HEK293 (cell line): ENCODE data around the gene DIRAS1.
A peak's percentile ranks its signal among the peaks of the same experiment; 100 is the strongest.

Source experiments
- CTCF ChIA-PET: fragments of 350-600 bp; formaldehyde crosslinking; extraction: SDS; loops from one replicate; lab custom pipeline; 2021; ENCODE audit warnings: antibody characterized with exemption; lab: Yijun Ruan, JAX
- POLR2A ChIA-PET: fragments of 300-600 bp; formaldehyde crosslinking; extraction: SDS; loops from one replicate; lab custom pipeline; 2020; ENCODE audit warnings: antibody characterized with exemption, inconsistent platforms; lab: Yijun Ruan, JAX
- H3K27ac ChIP-seq: fragments of 200-500 bp; sonication (Bioruptor generic); 2 replicates; pipeline ENCODE4 v1.5.1; 2014; ENCODE audit warnings: low read depth, low read length, control low read depth, inconsistent platforms; ENCODE audit errors: extremely low read depth
- H3K36me3 ChIP-seq, 2 experiments: fragments of 200-500 bp in 1 of 2; sonication (Bioruptor generic) in 1 of 2; 1 replicate in 1 of 2; 2 replicates in 1 of 2; pipeline ENCODE4 v1.5.1; 2014 to 2017; ENCODE audit warnings: inconsistent platforms in 2 of 2, low read length in 2 of 2; ENCODE audit not compliant: control insufficient read depth in 2 of 2, insufficient read depth in 1 of 2
- H3K4me1 ChIP-seq: fragments of 200-500 bp; sonication (Bioruptor generic); 2 replicates; pipeline ENCODE4 v1.5.1; 2014; ENCODE audit warnings: mild to moderate bottlenecking, low read length, inconsistent platforms; ENCODE audit not compliant: control insufficient read depth, insufficient read depth
- H3K4me3 ChIP-seq: 2 replicates; pipeline ENCODE4 v1.5.1; 2011; ENCODE audit warnings: low read depth, mild to moderate bottlenecking, control low read depth, low read length, moderate library complexity
- H3K9me3 ChIP-seq: fragments of 200-500 bp; sonication (Bioruptor generic); 2 replicates; pipeline ENCODE4 v1.5.1; 2014; ENCODE audit warnings: low read depth, low read length, inconsistent platforms; ENCODE audit not compliant: control insufficient read depth, insufficient read depth
- EGR2 ChIP-seq: fragments of 450-650 bp; formaldehyde crosslinking; IDR thresholded peaks from 2 replicates; pipeline ENCODE4 v1.5.1; 2016; ENCODE audit warnings: low read depth, missing biosample characterization, missing genetic modification characterization
- GLIS2 ChIP-seq: fragments of 450-650 bp; formaldehyde crosslinking; IDR thresholded peaks from 2 replicates; pipeline ENCODE4 v1.5.1; 2016; ENCODE audit warnings: missing biosample characterization, missing genetic modification characterization
- KLF1 ChIP-seq: fragments of 450-650 bp; formaldehyde crosslinking; IDR thresholded peaks from 2 replicates; pipeline ENCODE4 v1.5.1; 2016; ENCODE audit warnings: missing biosample characterization, missing genetic modification characterization
- KLF7 ChIP-seq: fragments of 450-650 bp; formaldehyde crosslinking; IDR thresholded peaks from 2 replicates; pipeline ENCODE4 v1.5.1; 2016; ENCODE audit warnings: missing biosample characterization, missing genetic modification characterization, borderline replicate concordance
- KLF8 ChIP-seq: fragments of 450-650 bp; formaldehyde crosslinking; IDR thresholded peaks from 2 replicates; pipeline ENCODE4 v1.5.1; 2016; ENCODE audit warnings: missing biosample characterization, missing genetic modification characterization
- SALL2 ChIP-seq: fragments of 450-650 bp; formaldehyde crosslinking; IDR thresholded peaks from 2 replicates; pipeline ENCODE4 v1.5.0; 2017; ENCODE audit warnings: missing biosample characterization, mild to moderate bottlenecking, missing genetic modification characterization, borderline replicate concordance
- SCRT1 ChIP-seq: fragments of 450-650 bp; formaldehyde crosslinking; IDR thresholded peaks from 2 replicates; pipeline ENCODE4 v1.5.1; 2016; ENCODE audit warnings: missing biosample characterization, missing genetic modification characterization, borderline replicate concordance
- SP2 ChIP-seq: fragments of 450-650 bp; formaldehyde crosslinking; IDR thresholded peaks from 2 replicates; pipeline ENCODE4 v1.5.1; 2016; ENCODE audit warnings: missing biosample characterization, missing genetic modification characterization
- TCF7L2 ChIP-seq: IDR thresholded peaks from 2 replicates; pipeline ENCODE4 v1.6.1; 2011; ENCODE audit warnings: low read depth, mild to moderate bottlenecking, inconsistent platforms, low read length, moderate library complexity, borderline replicate concordance
- ZBTB48 ChIP-seq: fragments of 450-650 bp; formaldehyde crosslinking; IDR thresholded peaks from 2 replicates; pipeline ENCODE4 v1.5.1; 2016; ENCODE audit warnings: missing biosample characterization, missing genetic modification characterization
- ZBTB7A ChIP-seq: fragments of 450-650 bp; formaldehyde crosslinking; IDR thresholded peaks from 2 replicates; pipeline ENCODE4 v1.5.1; 2016; ENCODE audit warnings: low read depth, missing biosample characterization, missing genetic modification characterization
- ZNF169 ChIP-seq: fragments of 450-650 bp; formaldehyde crosslinking; IDR thresholded peaks from 2 replicates; pipeline ENCODE4 v1.5.1; 2016; ENCODE audit warnings: missing biosample characterization, missing genetic modification characterization
- ZNF175 ChIP-seq: fragments of 450-650 bp; formaldehyde crosslinking; IDR thresholded peaks from 2 replicates; pipeline ENCODE4 v1.5.1; 2016; ENCODE audit warnings: missing biosample characterization, missing genetic modification characterization
- ZNF184 ChIP-seq: fragments of 450-650 bp; IDR thresholded peaks from 2 replicates; pipeline ENCODE4 v1.5.1; 2018; ENCODE audit warnings: missing biosample characterization, mild to moderate bottlenecking, missing genetic modification characterization
- ZNF324 ChIP-seq: fragments of 450-650 bp; formaldehyde crosslinking; IDR thresholded peaks from 2 replicates; pipeline ENCODE4 v1.5.1; 2016; ENCODE audit warnings: missing biosample characterization, missing genetic modification characterization
- ZNF354C ChIP-seq: fragments of 450-650 bp; formaldehyde crosslinking; IDR thresholded peaks from 2 replicates; pipeline ENCODE4 v1.5.1; 2016; ENCODE audit warnings: missing biosample characterization, missing genetic modification characterization, low read depth, borderline replicate concordance
- ZNF560 ChIP-seq: fragments of 450-650 bp; formaldehyde crosslinking; IDR thresholded peaks from 2 replicates; pipeline ENCODE4 v1.5.1; 2017; ENCODE audit warnings: missing biosample characterization, missing genetic modification characterization, borderline replicate concordance
- ZNF610 ChIP-seq: fragments of 450-650 bp; formaldehyde crosslinking; IDR thresholded peaks from 2 replicates; pipeline ENCODE4 v1.5.1; 2016; ENCODE audit warnings: missing biosample characterization, missing genetic modification characterization, borderline replicate concordance
- ZNF660 ChIP-seq: fragments of 450-650 bp; IDR thresholded peaks from 2 replicates; pipeline ENCODE4 v1.5.1; 2018; ENCODE audit warnings: missing biosample characterization, mild to moderate bottlenecking, missing genetic modification characterization
- ZSCAN30 ChIP-seq: fragments of 450-650 bp; IDR thresholded peaks from 2 replicates; pipeline ENCODE4 v1.5.1; 2018; ENCODE audit warnings: missing biosample characterization, mild to moderate bottlenecking, missing genetic modification characterization, moderate library complexity
- ZXDB ChIP-seq: fragments of 450-650 bp; formaldehyde crosslinking; IDR thresholded peaks from 2 replicates; pipeline ENCODE4 v1.5.1; 2016; ENCODE audit warnings: missing biosample characterization, missing genetic modification characterization
- TF ChIP-seq, protein P1 (sequence below): fragments of 450-650 bp; formaldehyde crosslinking; IDR thresholded peaks from 2 replicates; pipeline ENCODE4 v1.5.1; 2017; ENCODE audit warnings: missing biosample characterization, missing genetic modification characterization
- TF ChIP-seq, protein P2 (sequence below): fragments of 450-650 bp; formaldehyde crosslinking; IDR thresholded peaks from 2 replicates; pipeline ENCODE4 v1.5.1; 2016; ENCODE audit warnings: missing biosample characterization, missing genetic modification characterization
- TF ChIP-seq, protein P3 (sequence below): fragments of 450-650 bp; formaldehyde crosslinking; IDR thresholded peaks from 2 replicates; pipeline ENCODE4 v1.5.1; 2017; ENCODE audit warnings: missing biosample characterization, missing genetic modification characterization
- TF ChIP-seq, protein P4 (sequence below): fragments of 450-650 bp; formaldehyde crosslinking; IDR thresholded peaks from 2 replicates; pipeline ENCODE4 v1.5.1; 2016; ENCODE audit warnings: missing biosample characterization, missing genetic modification characterization
- TF ChIP-seq, protein P5 (sequence below): fragments of 450-650 bp; formaldehyde crosslinking; IDR thresholded peaks from 2 replicates; pipeline ENCODE4 v1.5.1; 2016; ENCODE audit warnings: missing biosample characterization, missing genetic modification characterization, borderline replicate concordance

DIRAS1 gene

DNA sequence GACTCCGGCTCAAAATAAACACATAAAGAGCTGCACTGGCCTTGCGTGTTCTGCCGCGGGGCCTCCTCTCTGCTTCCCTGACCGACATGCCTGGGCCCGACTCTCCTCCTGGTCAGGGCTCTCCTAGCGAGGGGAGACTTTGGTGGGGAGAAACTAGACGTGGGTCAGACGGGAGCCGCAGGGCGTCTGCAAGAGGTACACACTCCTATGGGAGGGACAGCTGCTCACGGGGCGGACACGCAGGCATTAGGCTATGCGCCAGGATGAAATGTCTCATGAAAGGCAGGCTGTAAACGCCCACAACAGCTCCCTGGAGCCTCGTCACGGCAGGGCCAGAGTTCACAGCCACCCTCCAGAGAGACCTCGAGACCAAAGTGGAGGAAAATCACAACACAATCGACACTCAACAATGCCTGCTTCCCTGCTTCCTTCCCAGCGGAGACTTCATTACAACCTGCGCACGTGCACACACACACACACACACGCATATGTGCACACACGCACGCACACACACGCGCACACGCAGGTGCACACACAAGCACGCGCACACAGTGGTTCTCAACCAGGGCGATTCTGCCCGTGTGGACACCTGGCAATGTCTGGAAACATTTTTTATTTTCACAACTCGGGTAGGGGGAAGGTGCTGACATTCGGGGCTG lies 12.9 kb upstream of the DIRAS1 start (continued):
- TF ChIP-seq ZNF354C (tag by site-specific recombination) (no peak), SCRT1 (tag by site-specific recombination) (no peak), ZNF175 (no peak), TCF7L2 (no peak), SALL2 (tag by site-specific recombination) (no peak), EGR2 (tag by site-specific recombination) (peak; percentile 70; the same call in 1 of the 2 replicates), ZNF660 (tag by site-specific recombination) (no peak), ZBTB7A (tag by site-specific recombination) (no peak), ZNF184 (tag by site-specific recombination) (no peak), SP2 (peak; percentile 27)
- TF ChIP-seq, protein P1, sequence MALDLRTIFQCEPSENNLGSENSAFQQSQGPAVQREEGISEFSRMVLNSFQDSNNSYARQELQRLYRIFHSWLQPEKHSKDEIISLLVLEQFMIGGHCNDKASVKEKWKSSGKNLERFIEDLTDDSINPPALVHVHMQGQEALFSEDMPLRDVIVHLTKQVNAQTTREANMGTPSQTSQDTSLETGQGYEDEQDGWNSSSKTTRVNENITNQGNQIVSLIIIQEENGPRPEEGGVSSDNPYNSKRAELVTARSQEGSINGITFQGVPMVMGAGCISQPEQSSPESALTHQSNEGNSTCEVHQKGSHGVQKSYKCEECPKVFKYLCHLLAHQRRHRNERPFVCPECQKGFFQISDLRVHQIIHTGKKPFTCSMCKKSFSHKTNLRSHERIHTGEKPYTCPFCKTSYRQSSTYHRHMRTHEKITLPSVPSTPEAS, result peak; percentile 87
- TF ChIP-seq, protein P2, sequence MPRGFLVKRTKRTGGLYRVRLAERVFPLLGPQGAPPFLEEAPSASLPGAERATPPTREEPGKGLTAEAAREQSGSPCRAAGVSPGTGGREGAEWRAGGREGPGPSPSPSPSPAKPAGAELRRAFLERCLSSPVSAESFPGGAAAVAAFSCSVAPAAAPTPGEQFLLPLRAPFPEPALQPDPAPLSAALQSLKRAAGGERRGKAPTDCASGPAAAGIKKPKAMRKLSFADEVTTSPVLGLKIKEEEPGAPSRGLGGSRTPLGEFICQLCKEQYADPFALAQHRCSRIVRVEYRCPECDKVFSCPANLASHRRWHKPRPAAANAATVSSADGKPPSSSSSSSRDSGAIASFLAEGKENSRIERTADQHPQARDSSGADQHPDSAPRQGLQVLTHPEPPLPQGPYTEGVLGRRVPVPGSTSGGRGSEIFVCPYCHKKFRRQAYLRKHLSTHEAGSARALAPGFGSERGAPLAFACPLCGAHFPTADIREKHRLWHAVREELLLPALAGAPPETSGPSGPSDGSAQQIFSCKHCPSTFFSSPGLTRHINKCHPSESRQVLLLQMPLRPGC (tag by site-specific recombination), result no peak
- TF ChIP-seq, protein P3, sequence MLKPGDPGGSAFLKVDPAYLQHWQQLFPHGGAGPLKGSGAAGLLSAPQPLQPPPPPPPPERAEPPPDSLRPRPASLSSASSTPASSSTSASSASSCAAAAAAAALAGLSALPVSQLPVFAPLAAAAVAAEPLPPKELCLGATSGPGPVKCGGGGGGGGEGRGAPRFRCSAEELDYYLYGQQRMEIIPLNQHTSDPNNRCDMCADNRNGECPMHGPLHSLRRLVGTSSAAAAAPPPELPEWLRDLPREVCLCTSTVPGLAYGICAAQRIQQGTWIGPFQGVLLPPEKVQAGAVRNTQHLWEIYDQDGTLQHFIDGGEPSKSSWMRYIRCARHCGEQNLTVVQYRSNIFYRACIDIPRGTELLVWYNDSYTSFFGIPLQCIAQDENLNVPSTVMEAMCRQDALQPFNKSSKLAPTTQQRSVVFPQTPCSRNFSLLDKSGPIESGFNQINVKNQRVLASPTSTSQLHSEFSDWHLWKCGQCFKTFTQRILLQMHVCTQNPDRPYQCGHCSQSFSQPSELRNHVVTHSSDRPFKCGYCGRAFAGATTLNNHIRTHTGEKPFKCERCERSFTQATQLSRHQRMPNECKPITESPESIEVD, result no peak
- TF ChIP-seq, protein P4, sequence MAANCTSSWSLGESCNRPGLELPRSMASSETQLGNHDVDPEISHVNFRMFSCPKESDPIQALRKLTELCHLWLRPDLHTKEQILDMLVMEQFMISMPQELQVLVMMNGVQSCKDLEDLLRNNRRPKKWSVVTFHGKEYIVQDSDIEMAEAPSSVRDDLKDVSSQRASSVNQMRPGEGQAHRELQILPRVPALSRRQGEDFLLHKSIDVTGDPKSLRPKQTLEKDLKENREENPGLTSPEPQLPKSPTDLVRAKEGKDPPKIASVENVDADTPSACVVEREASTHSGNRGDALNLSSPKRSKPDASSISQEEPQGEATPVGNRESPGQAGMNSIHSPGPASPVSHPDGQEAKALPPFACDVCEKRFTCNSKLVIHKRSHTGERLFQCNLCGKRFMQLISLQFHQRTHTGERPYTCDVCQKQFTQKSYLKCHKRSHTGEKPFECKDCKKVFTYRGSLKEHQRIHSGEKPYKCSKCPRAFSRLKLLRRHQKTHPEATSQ, result 0 out of 2 replicates have a peak, but pooled peaks have one; percentile 16

DNA sequence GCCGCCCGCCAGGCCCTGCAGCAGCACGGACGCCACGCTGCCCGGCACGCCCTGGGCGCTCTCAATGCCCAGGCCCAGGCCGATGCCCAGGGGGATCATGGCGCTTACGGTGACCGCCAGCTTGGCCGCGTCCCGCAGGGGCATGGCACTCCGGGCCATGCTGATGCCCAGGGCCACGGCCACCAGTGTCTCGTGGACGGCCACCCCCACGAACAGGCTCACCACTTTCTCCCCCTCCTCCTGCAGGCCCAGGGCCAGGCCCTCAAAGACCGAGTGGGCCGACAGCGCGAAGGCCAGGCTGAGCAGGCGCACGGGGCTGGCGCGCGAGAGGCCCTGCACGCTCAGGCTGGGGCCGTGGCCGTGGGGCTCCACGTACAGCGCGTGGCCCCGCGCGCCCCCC lies 11.7 kb upstream of the DIRAS1 start:
- CTCF ChIA-PET, result no interaction called here
- Histone ChIP-seq H3K4me1 (no peaks in the 10 kb centered on the region), H3K4me3 (no peak overlapping the region), H3K27ac (no peak overlapping the region), H3K9me3 (no peaks in the 10 kb centered on the region), H3K36me3 (peaks cover 0 to 51% of the 10 kb centered on the region in 2 experiments; a peak in 2 of 3 replicates)
- POLR2A ChIA-PET, result no interaction called here
- TF ChIP-seq ZNF610, result no peak
- TF ChIP-seq GLIS2 (tag by site-specific recombination), result no peak
- TF ChIP-seq ZNF169 (tag by site-specific recombination), result no peak
- TF ChIP-seq KLF1, result no peak
- no peak for TF ChIP-seq ZBTB48 (tag by site-specific recombination)
- TF ChIP-seq KLF7, result no peak
- TF ChIP-seq ZNF324, result no peak
- TF ChIP-seq ZSCAN30 (tag by site-specific recombination), result no peak
- TF ChIP-seq, protein P5, sequence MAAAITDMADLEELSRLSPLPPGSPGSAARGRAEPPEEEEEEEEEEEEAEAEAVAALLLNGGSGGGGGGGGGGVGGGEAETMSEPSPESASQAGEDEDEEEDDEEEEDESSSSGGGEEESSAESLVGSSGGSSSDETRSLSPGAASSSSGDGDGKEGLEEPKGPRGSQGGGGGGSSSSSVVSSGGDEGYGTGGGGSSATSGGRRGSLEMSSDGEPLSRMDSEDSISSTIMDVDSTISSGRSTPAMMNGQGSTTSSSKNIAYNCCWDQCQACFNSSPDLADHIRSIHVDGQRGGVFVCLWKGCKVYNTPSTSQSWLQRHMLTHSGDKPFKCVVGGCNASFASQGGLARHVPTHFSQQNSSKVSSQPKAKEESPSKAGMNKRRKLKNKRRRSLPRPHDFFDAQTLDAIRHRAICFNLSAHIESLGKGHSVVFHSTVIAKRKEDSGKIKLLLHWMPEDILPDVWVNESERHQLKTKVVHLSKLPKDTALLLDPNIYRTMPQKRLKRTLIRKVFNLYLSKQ, result no peak
- TF ChIP-seq KLF8 (tag by site-specific recombination), result no peak
- no peak for TF ChIP-seq ZNF560
- TF ChIP-seq ZXDB (tag by site-specific recombination), result no peak
- TF ChIP-seq, all 188 proteins: peak for 0
